GM21381 (cell line): ENCODE data around the gene AKT1S1.

Experiments used
- ATAC-seq: cut with Tn5 transposase; IDR thresholded peaks from one replicate; pipeline ENCODE4 v1.9.1; 2021; ENCODE audit warnings: mild to moderate bottlenecking, moderate library complexity; ENCODE audit not compliant: unreplicated experiment

Gene AKT1S1

DNA sequence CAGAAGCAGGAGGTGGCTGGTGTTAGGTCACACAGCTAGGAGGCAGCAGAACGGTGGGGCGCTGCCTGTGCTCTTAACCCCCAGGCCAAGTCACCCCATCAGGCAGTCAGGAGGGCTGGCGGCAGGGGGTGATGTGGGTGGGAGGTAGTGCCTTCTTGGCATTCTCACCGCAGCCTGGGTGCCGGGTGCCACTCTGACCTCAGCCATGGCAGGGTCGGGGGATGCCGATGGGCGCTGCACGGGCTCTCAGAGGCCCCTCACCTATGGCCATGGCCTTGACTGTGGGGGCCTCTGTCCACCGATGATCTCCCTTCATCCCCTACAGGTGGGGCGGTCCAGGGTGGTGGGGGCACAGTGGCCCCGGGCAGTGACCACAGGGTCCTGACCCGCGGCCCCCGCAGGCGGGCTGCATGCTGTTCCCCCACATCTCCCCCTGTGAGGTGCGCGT, 20.6 kb downstream of the AKT1S1 start:
- no peak for ATAC-seq

- no peak for ATAC-seq
Observed at GRCh38 chr19:49855676-49856573, 21.2 kb downstream of the AKT1S1 start.

DNA sequence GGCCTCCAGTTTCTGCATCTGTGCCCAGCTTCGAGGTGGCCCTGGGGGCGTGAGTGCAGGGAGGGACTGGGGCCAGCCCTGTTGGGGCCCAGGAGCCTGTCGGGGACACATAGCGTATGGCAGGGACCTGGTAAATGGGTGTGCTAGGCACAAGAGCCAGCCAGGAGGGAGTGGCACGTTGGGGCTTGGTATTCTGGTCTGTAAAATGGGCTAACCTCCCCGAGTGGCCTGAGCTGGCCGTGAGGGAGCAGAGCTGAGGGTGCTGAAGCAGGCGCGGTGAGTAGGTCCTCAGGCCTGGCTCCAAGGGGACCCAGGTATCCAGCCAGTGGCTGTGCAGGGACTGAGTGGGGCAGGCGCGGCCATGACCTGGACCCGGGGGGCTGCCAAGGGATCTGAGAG, 21.9 kb downstream of the AKT1S1 start:
- ATAC-seq = no peak

- ATAC-seq = no peak
Observed at GRCh38 chr19:49854378-49855263, 22.5 kb downstream of the AKT1S1 start.

DNA sequence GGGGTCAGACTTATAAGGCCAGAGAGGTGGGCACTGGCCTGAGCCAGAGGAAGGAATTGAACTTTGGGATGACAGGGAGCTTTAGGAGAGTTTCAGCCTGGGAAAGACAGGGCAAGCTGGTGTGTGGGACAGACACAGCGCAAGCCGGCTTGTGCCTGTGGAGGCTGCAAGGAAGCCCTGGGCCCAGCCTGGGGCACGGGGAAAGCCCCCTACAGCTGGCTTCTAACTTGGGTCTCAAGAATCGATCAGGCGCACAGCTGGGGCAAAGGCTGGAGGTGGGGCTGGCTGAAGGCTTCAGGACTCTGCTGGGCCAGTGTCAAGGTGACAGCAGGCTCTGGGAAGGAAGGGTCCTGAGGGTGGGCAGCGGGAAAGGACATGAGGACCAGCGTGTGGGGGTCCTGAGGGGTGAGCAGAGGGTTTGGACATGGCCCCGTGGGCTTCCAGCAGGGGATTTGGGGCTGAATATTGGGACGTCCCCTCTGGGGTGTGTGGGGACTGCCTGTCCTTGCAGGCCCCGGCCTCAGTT, 23.2 kb downstream of the AKT1S1 start:
- no peak for ATAC-seq

GRCh38 chr19:49852631-49853126, 24.5 kb downstream of the AKT1S1 start:
- ATAC-seq = no peak

DNA sequence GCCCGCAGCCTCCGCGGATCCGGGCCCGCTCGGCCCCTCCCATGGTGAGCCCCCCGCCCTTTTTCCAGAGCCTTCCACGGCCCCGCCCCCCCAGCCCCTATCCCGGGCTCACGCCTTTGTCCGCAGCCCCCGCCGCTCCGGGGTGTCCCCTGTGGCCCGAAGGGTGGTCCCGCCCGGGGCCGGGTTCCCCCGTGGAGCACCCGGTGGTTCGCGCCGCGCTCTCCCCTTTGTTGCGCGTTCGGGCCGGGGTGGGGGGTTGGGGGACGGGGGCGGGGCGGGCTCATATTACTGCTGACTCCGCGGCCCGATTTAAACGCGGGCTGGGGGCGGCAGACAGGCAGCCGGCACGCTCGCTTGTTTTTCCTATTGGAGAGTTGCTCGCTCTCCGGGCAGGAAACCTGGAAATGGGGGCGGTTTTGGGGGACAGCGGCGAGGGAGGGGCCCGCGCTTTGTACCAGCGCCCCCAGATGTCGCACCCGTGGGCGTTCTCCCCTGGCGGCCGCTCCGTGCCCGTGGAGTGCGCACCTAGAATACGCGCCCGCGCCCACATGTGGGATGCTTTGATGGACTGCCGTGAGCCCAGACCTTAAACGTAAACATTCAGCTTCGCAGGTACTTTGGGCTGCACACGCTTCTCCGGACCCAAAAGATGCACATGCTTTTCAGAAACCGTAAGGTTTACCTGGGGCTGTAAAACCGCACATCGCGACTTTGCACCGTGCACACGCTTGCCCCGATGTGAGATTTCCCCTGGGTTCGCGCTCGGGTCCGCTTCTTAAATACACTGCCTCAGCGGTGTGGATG, 25.5 kb downstream of the AKT1S1 start:
- no peak for ATAC-seq

- peak; percentile 71 for ATAC-seq
Observed at GRCh38 chr19:49850487-49851342, 26.4 kb downstream of the AKT1S1 start, which contains the start of gene PTOV1. PTOV1 (plus strand) TSS chr19:49851159.

DNA sequence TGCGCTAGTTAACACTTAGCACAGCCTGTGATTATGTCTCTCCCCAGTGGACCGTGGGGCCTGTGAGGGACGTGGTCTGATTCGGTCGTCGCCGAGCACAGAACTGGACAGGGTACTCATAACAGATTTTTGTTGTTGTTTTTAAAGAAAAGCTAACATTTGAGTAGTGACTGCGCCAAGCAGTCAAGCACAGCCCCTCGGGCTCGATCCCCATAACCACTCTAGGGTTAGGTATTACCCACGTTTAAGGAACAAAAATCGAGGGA, 27.0 kb downstream of the AKT1S1 start:
- no peak for ATAC-seq

GRCh38 chr19:49849433-49850220, 27.5 kb downstream of the AKT1S1 start:
- ATAC-seq = no peak

- no peak for ATAC-seq
Observed at GRCh38 chr19:49848938-49849337, 28.2 kb downstream of the AKT1S1 start.

DNA sequence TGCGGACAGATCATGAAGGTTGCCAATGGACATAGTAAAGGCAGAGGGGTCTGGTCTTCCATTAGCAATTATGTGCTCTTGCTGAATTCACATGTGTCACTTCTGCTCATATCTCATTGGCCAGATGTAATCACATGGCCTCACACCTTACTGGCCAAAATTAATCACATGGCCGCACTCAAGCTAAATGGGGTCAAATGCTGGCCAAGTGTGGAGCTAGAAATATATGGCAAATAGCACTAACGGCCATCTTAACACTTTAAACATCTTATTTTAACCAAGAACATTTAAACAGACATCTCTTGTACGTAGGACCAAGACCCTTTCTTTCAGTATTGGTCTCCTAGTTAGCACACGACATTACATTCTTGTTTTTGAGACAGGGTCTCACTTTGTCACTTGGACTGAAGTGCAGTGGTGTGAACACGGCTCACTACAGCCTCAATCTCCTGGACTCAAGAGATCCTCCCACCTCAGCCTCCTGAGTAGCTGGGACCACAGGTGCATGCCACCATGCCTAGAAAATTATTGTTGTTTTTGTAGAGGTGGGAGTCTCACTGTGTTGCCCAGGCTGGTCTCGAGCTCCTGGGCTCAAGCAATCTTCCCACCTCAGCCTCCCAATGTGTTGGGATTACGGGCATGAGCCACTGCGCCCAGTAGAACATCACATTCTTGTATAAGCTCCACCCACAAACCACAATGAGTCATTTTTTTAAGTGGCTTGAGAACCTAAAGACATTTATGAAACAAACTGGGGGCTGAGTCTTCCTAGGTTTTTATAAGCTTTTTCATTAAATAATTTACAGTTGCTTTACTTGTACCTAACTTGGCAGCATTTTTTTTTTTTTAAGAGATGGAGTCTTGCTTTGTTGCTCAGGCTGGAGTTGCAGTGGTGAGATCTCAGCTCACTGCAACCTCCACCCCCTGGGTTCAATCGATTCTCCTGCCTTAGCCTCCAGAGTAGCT, 29.1 kb downstream of the AKT1S1 start:
- no peak for ATAC-seq

DNA sequence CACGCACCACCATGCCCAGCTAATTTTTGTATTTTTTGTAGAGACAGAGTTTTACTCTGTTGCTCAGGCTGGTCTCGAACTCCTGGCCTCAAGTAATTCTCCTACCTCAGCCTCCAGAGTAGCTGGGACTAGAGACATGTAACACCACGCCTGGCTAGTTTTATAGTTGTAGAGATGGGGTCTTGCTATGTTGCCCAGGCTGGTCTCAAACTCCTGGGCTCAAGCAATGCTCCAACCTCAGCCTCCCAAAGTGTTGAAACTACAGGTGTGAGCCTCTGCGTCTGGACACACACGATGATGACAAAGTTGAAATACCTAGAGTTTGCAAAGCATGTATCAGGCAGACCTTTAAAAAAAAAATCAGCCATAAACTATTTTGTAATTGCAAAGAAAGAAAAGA, 30.7 kb downstream of the AKT1S1 start:
- ATAC-seq = no peak

GRCh38 chr19:49845414-49845813, 31.7 kb downstream of the AKT1S1 start:
- no peak for ATAC-seq

GRCh38 chr19:49844138-49845095, 32.7 kb downstream of the AKT1S1 start:
- no peak for ATAC-seq

DNA sequence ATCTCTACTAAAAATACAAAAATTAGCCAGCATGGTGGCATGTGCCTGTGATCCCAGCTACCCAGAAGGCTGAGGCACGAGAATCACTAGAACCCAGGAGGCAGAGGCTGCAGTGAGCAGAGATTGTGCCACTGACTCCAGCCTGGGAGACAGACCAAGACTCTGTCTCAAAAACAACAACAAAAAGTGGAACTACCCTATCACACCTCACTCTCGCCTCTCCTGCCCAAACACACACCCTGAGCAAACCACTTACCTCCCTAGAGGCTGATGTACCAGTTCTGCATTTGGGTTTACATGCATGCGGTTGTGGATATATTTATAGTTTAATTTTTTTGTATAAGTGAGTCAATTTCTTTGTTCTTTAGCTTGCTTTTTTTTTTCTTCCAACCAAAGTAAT, 33.9 kb downstream of the AKT1S1 start:
- no peak for ATAC-seq
